Right lung (tissue), 5 donors: ENCODE data around the gene APP. TPM values are rescaled to one million over a fixed set of nuclear protein-coding genes. Genes with fewer than 3 reads are reported as not detected.

Source experiments
- DNase-seq, 2 donors: peaks; one replicate each; pipeline ENCODE4 v3.0.0-alpha.2; 2013
- polyA plus RNA-seq, 5 donors: library from polyadenylated mRNA; unstranded; fragments of 120-200 nt; gene quantifications; one replicate each; pipeline versions ENCODE4 v1.2.1 to v1.2.3, GENCODE V29; 2013; ENCODE audit warnings: inconsistent platforms in 1 of 5, low replicate concordance in 1 of 5; ENCODE audit not compliant: insufficient read length in 5 of 5, insufficient read depth in 1 of 5

Gene APP
- polyA plus RNA-seq, 5 donors: 524 to 664 (median 583) TPM

GRCh38 chr21:25984538-25984937 lies 186.0 kb downstream of the APP start:
- no peak for DNase-seq

DNA sequence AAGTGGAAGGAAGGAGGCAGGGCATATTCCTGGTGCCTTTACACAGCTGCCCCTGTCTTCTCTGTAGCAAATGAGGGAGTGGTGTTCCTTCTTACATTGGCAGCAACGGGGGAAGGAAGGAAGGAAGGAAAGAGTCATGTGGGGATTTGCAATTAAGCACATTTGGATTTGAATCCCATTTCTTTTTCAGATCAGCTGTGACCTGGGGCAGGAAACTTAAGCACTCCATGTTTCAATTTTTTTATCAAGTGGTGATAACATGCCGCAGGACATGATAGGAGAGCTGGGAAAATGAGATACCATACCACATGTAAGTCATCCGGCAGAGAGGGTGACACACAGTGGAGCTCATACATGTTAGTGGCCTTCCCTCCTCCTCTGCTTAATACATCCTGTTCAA lies 186.8 kb downstream of the APP start:
- no peak for DNase-seq

- no peak for DNase-seq
Observed at GRCh38 chr21:25980710-25981109, 189.9 kb downstream of the APP start.

DNA sequence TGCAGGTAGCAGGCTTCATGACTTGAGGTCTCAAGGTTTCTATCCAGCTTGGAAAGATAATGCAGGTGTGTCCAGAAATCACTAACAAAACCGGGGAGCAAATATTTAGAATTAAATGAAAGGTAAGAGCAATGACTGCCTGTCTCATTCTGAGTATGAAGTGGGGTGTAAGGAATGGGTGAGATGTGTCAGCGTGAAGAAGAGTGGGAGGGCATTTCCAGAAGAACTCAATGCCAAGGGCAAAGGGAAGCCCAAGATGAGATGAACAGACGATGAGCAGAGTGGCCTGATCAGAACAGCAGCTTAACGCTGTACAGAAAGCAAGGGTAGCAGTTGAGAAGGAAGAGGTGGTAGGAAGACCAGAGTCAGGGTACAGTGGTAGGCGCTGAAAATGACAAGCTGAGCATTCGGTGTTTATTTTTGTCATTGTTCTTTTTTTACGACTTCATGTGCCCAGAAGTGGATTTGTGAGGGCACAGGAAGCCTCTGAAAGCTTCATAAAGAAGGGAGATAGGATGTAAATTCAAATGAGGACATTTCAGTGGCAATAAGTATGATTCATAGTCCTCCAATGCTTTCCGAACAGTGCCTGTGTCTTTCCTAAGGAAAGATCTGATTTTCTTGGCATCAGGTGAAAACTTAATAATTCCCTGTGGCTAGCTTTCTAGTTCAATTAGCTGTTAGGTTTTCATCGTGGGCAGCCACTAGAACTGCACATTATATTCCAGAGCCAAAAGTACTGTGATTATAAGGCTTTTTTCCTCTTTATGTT lies 190.5 kb downstream of the APP start:
- DNase-seq: no peak

- DNase-seq: no peak
Observed at GRCh38 chr21:25977068-25977611, 193.4 kb downstream of the APP start.

DNA sequence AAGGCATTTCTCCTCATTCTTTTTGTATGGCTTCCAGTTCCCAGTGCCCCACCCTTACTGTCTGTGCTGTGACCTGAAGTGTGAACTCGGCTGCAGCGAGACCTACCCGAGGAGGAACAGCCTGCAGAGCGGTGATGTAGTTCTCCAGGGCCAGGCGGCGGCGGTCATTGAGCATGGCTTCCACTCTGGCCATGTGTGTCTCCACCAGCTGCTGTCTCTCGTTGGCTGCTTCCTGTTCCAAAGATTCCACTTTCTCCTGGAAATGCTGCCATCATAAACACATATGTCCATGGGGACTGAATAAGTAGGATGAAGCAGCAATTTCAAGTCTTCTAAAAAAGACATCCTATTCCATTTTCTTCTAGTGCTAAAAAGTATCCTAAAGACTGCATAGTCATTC lies 195.6 kb downstream of the APP start:
- DNase-seq: no peak

DNA sequence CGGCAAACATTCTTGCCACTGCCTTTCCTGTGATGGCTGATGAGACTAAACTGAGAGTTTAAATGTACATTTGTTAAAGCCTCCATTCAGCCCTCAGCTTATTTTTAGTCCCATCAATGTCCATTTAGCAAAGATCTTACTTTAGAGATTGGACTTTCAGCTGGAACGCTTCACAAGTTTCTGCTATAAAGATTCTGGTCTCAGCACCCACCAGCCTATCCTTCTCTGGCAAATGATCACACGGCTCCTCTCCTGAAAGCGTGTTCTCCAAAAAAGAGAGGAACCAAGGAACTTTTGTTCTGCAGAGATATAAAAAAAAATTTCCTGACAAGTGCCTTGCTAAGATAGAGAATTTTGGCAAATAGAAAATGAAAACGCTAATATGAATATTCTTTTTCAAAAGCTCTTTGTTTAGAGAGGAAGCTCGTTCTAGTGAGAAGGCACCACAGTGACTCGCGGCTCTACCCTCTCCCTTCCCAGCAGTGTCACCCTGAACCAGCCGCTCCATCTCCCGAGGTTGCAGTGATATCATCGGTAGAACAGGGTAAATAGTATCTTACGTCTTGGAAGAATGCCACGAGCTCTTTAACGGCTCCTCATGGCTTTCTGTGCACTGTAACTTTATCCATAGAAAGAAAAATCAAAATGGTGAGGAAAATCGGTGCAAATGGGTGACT lies 200.2 kb downstream of the APP start:
- DNase-seq: no peak

GRCh38 chr21:25967901-25968438 lies 202.6 kb downstream of the APP start:
- DNase-seq: no peak

DNA sequence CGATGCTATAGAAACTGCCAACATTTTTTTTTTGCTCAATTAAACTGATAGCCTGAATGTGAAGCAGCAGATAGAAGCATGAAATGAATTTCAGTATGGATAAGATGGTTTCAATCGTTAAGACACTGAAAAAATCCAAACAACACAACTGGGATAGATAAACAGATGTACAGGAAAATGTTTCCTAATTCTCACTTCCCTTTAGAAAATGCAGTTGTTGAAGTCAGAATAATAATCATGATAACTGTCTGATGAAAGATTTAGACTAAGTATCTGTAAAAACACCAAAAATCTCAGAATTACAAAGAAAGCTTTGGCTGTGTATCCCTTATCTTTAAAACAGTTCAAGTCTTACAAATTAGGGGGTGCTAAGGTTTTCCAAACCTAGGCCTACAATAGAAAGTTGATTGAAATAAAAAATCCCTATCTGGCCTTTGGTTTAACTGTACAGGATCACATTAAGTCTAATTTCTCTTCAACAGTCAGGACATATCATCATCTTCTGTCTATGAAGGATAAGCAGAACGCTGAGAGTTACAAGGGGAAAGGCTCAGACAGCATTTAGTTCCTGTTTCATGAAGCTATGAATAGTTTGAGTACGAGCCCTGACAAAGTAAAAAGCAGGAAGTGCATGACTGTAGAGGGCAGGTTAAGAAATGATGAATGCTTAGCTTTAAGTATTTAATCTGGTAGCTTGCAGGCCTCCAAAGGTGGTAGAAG lies 203.2 kb downstream of the APP start:
- no peak for DNase-seq

DNA sequence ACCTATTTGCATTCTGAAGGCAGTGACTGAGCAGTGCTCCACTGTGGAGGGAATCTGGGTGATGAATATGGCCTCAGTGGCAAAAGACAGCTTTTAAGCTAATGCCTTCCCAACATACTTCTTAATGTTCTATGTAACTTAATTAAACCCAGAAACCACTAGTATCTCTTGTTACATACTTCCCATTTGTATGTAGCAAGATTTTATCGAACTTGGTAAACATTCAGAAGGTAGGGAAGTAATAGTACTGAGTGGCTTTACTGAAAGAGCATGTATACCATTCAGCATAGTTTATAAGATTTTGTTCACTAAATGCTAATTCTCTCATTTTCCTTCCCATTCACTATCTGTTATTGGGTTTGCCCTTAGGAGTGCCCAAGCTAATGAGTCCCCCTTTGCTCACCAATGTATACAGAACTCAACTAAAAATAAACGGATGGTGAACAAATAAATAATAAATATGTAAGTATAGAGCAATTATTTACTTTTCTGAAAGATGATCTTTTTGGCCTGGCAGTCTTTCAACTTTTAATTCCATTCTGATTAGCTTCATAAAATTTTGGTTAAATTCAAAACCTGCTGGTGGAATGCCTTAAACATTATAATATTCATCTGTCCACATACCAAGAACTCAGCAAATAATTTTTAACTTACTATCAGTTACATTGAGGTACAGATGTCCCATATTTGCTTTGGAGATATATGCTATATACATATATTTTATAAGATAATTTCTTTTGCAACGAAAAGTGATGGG lies 204.4 kb downstream of the APP start:
- no peak for DNase-seq

- no peak for DNase-seq
Observed at GRCh38 chr21:25964926-25965325, 205.6 kb downstream of the APP start.

GRCh38 chr21:25964015-25964414 lies 206.6 kb downstream of the APP start:
- no peak for DNase-seq

DNA sequence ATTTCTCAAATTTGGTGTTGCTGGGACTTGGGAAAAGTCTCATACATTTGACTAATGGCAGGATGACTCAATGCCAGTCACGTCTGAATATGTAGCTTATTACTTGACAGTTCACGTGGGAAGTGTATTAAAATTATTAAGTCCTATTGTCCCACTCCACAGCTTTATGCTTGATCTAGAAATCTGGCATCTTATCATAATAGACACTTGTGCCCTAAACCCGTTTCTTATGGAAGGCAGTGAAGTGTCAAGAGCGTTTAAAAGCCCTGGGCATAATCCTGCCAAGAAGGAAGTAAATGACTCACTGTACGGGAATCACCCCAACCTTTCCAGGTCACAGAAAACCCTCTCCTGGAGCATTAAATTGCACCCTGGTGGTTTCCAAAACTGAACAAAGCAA lies 207.4 kb downstream of the APP start:
- DNase-seq: no peak

GRCh38 chr21:25961042-25961441 lies 209.5 kb downstream of the APP start:
- no peak for DNase-seq

GRCh38 chr21:25960402-25960801 lies 210.2 kb downstream of the APP start:
- DNase-seq: no peak

- no peak for DNase-seq
Observed at GRCh38 chr21:25959799-25960198, 210.8 kb downstream of the APP start.

GRCh38 chr21:25956993-25957714 lies 213.4 kb downstream of the APP start:
- DNase-seq: peak in 1 of 2 donors; percentile 9

DNA sequence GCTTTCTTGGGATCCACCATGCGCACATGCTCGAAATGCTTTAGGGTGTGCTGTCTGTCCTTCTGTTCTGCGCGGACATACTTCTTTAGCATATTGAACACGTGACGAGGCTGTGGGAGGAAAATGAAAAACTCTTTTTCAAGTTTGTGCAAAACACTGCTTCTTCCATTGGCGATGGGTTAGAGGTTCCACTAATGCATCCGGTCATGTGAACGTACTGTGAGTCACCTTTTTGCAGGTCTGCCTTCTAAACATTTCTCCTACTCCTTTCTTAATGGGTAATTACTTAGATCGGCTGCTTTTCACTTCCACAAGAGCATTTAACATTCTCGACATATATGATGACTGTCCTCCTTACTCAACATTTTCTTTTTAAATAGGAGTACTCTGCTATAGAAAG lies 214.9 kb downstream of the APP start:
- no peak for DNase-seq

GRCh38 chr21:25953659-25954058 lies 216.9 kb downstream of the APP start:
- DNase-seq: no peak

DNA sequence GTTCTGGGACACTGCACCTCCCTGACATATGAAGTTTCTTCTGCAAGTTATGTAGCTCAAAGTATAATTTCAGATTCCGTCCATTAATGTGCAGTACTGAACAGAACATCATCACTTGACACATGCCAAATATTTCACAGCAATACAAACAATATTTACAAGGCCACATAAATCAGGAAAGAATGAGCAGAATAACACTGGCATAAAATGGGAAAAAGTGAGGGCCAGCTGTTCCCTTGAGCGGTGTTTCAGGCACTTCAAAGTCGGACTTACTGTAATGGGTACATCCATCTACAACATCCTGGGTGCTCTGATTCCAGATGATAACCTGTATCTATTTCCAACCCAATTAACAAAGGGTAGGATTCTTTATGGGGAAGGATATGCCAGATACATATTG lies 217.4 kb downstream of the APP start:
- no peak for DNase-seq

GRCh38 chr21:25952306-25952705 lies 218.3 kb downstream of the APP start:
- no peak for DNase-seq
